Type B pancreatic cell (in vitro differentiated cells): ENCODE measurements around the gene DNAJC5G. TPM values are rescaled to one million over a fixed set of nuclear protein-coding genes. Genes with fewer than 3 reads are reported as not detected.

Source experiments
- DNase-seq: peaks from one replicate; pipeline ENCODE4 v3.0.0; 2021; ENCODE audit warnings: mixed read lengths; ENCODE audit not compliant: unreplicated experiment; ENCODE audit errors: extremely low spot score
- H3K27ac Mint-ChIP-seq: 2 replicates; pipeline ENCODE4 v1.8.0; 2021; ENCODE audit warnings: mild to moderate bottlenecking, mixed read lengths
- H3K27me3 Mint-ChIP-seq: 2 replicates; pipeline ENCODE4 v1.8.0; 2021; ENCODE audit warnings: mixed read lengths
- H3K36me3 Mint-ChIP-seq: 2 replicates; pipeline ENCODE4 v1.8.0; 2021; ENCODE audit warnings: mixed read lengths
- H3K4me1 Mint-ChIP-seq: one replicate; pipeline ENCODE4 v1.8.0; 2021; ENCODE audit warnings: mixed read lengths; ENCODE audit not compliant: unreplicated experiment
- H3K4me3 Mint-ChIP-seq: 2 replicates; pipeline ENCODE4 v1.8.0; 2021; ENCODE audit warnings: mild to moderate bottlenecking, mixed read lengths
- H3K9me3 Mint-ChIP-seq: 2 replicates; pipeline ENCODE4 v1.8.0; 2021; ENCODE audit warnings: mixed read lengths
- CTCF ChIP-seq: fragments of 200-600 bp; sonication (generic); conservative IDR thresholded peaks from 2 replicates; pipeline ENCODE4 v1.5.0; 2021; ENCODE audit warnings: antibody characterized with exemption, mild to moderate bottlenecking
- long read RNA-seq: library from polyadenylated mRNA; unstranded; transcript quantifications from one replicate; pipeline ENCODE4 v2.0.0, GENCODE V29; 2020
- total RNA-seq: library from RNA; stranded (reverse); gene quantifications from 2 replicates; pipeline ENCODE4 v1.2.1, GENCODE V29; 2021; ENCODE audit warnings: low replicate concordance

DNAJC5G gene
- total RNA-seq, result not detected in 2 replicates
- long read RNA-seq, result 0 reads

- Mint-ChIP-seq H3K27ac (no peak within 1 kb of the TSS), H3K27me3 (peaks cover 67% of the 10 kb centered on the region), H3K36me3 (no peaks in the 10 kb centered on the region), H3K4me1 (no peaks in the 10 kb centered on the region), H3K4me3 (no peak within 1 kb of the TSS), H3K9me3 (no peaks in the 10 kb centered on the region)
- no peak for DNase-seq
- TF ChIP-seq CTCF, result no peak
Measured at GRCh38 chr2:27275211-27276150, at the start of gene DNAJC5G. Gene DNAJC5G (plus strand): TSS chr2:27275433. CDS start chr2:27276729, 1,296 bp downstream.

- TF ChIP-seq CTCF, result no peak
- no peak overlapping the region for H3K4me3 Mint-ChIP-seq
- H3K36me3 Mint-ChIP-seq, result peaks cover 26% of the 10 kb centered on the region
- H3K27ac Mint-ChIP-seq, result no peak overlapping the region
- H3K4me1 Mint-ChIP-seq, result no peaks in the 10 kb centered on the region
- no peak for DNase-seq
- H3K27me3 Mint-ChIP-seq, result no peaks in the 10 kb centered on the region
- no peaks in the 10 kb centered on the region for H3K9me3 Mint-ChIP-seq
Measured at GRCh38 chr2:27225526-27225925, 49.7 kb upstream of the DNAJC5G start.

GRCh38 chr2:27227501-27227900 is 47.7 kb upstream of the DNAJC5G start:
- peaks cover 16% of the 10 kb centered on the region for H3K36me3 Mint-ChIP-seq
- H3K4me1 Mint-ChIP-seq, result no peaks in the 10 kb centered on the region

GRCh38 chr2:27231921-27232320 is 43.3 kb upstream of the DNAJC5G start:
- DNase-seq, result no peak
- no peaks in the 10 kb centered on the region for H3K27me3 Mint-ChIP-seq
- H3K9me3 Mint-ChIP-seq, result no peaks in the 10 kb centered on the region
- no peak overlapping the region for H3K27ac Mint-ChIP-seq
- no peak for TF ChIP-seq CTCF
- H3K36me3 Mint-ChIP-seq, result peaks cover 22% of the 10 kb centered on the region
- no peaks in the 10 kb centered on the region for H3K4me1 Mint-ChIP-seq
- H3K4me3 Mint-ChIP-seq, result no peak overlapping the region

More at GRCh38 chr2:27227501-27227900, 47.7 kb upstream of the DNAJC5G start:
- Mint-ChIP-seq H3K4me3 (no peak overlapping the region), H3K27me3 (no peaks in the 10 kb centered on the region), H3K27ac (no peak overlapping the region), H3K9me3 (no peaks in the 10 kb centered on the region)
- TF ChIP-seq CTCF, result no peak
- DNase-seq, result no peak

- no peak for TF ChIP-seq CTCF
- Mint-ChIP-seq H3K9me3 (no peaks in the 10 kb centered on the region), H3K36me3 (peaks cover 18% of the 10 kb centered on the region), H3K27ac (no peak overlapping the region), H3K4me3 (no peak overlapping the region), H3K27me3 (no peaks in the 10 kb centered on the region), H3K4me1 (no peaks in the 10 kb centered on the region)
- DNase-seq, result no peak
Measured at GRCh38 chr2:27233341-27233740, 41.9 kb upstream of the DNAJC5G start.
